Measurements from ENCODE around the gene WNT1. TPM values are rescaled to one million over a fixed set of nuclear protein-coding genes. Genes with fewer than 3 reads are reported as not detected.

Gene WNT1
- total RNA-seq, 4 donors from 2014 or later, result not detected

- no peak overlapping the region for H3K27ac ChIP-seq
- H3K9me3 ChIP-seq, result no peaks in the 10 kb centered on the region
- H3K27me3 ChIP-seq, result no peaks in the 10 kb centered on the region
- DNase-seq (ENCODE audit: low spot score in 2 of 2), result no peak
- H3K36me3 ChIP-seq, result peaks cover 0 to 81% (median under 1%) of the 10 kb centered on the region in 3 donors
- H3K4me3 ChIP-seq, result no peak overlapping the region
- no peak for TF ChIP-seq POLR2A (IDR thresholded peaks at IDR 0.05)
- H3K4me1 ChIP-seq, result peaks cover 0 to 11% (median 0%) of the 10 kb centered on the region in 4 donors
- WGBS, 2 donors, result 89 to 93% methylated on average over 1 of the region's 1 CpG
Observed at GRCh38 chr12:48934312-48934706, 43.8 kb upstream of the WNT1 start.

- Histone ChIP-seq H3K9me3 (no peaks in the 10 kb centered on the region), H3K4me1 (peaks cover 0 to 11% (median 0%) of the 10 kb centered on the region in 4 donors), H3K4me3 (no peak overlapping the region), H3K36me3 (peaks cover 4 to 90% (median 13%) of the 10 kb centered on the region in 3 donors), H3K27ac (no peak overlapping the region), H3K27me3 (no peaks in the 10 kb centered on the region)
- TF ChIP-seq CTCF (IDR thresholded peaks at IDR 0.05), result peak; percentile 72 to 95 (median 75)
- no peak for TF ChIP-seq POLR2A (IDR thresholded peaks at IDR 0.05)
- peak; percentile 69 to 89 for DNase-seq (ENCODE audit: low spot score in 2 of 2)
Observed at GRCh38 chr12:48936379-48936979, 41.6 kb upstream of the WNT1 start.

- WGBS, 2 donors, result 73 to 74% methylated on average over 4 to 6 of the region's 6 CpGs
- H3K27me3 ChIP-seq, result no peaks in the 10 kb centered on the region
- no peak for DNase-seq (ENCODE audit: low spot score in 2 of 2)
- peaks cover 0 to 11% (median 0%) of the 10 kb centered on the region in 4 donors for H3K4me1 ChIP-seq
- no peak overlapping the region for H3K27ac ChIP-seq
- H3K4me3 ChIP-seq, result no peak overlapping the region
- peaks cover 4 to 85% (median 14%) of the 10 kb centered on the region in 3 donors for H3K36me3 ChIP-seq
- TF ChIP-seq POLR2A (IDR thresholded peaks at IDR 0.05), result no peak
- no peak for TF ChIP-seq EP300 (IDR thresholded peaks at IDR 0.05)
- TF ChIP-seq CTCF (IDR thresholded peaks at IDR 0.05), result no peak
- H3K9me3 ChIP-seq, result no peaks in the 10 kb centered on the region
Observed at GRCh38 chr12:48937170-48937569, 41.0 kb upstream of the WNT1 start.

GRCh38 chr12:48938805-48939204, 39.3 kb upstream of the WNT1 start:
- H3K4me1 ChIP-seq, result peaks cover 0 to 15% (median 0%) of the 10 kb centered on the region in 4 donors
- H3K9me3 ChIP-seq, result no peaks in the 10 kb centered on the region
- no peaks in the 10 kb centered on the region for H3K27me3 ChIP-seq
- H3K27ac ChIP-seq, result no peak overlapping the region
- 84 to 87% methylated on average over 7 of the region's 7 CpGs for WGBS, 2 donors
- no peak overlapping the region for H3K4me3 ChIP-seq
- H3K36me3 ChIP-seq, result peaks cover 4 to 69% (median 14%) of the 10 kb centered on the region in 3 donors
- DNase-seq (ENCODE audit: low spot score in 2 of 2), result no peak
- no peak for TF ChIP-seq POLR2A (IDR thresholded peaks at IDR 0.05)

- Histone ChIP-seq H3K27me3 (no peaks in the 10 kb centered on the region), H3K27ac (no peak overlapping the region), H3K4me1 (peaks cover 0 to 17% (median 0%) of the 10 kb centered on the region in 4 donors), H3K9me3 (no peaks in the 10 kb centered on the region), H3K4me3 (no peak overlapping the region), H3K36me3 (peaks cover 4 to 55% (median 14%) of the 10 kb centered on the region in 3 donors)
- 76 to 86% methylated on average over 3 of the region's 3 CpGs for WGBS, 2 donors
- DNase-seq (ENCODE audit: low spot score in 2 of 2), result no peak
- TF ChIP-seq POLR2A (IDR thresholded peaks at IDR 0.05) (no peak), CTCF (IDR thresholded peaks at IDR 0.05) (no peak), EP300 (IDR thresholded peaks at IDR 0.05) (no peak)
Observed at GRCh38 chr12:48940181-48940580, 37.9 kb upstream of the WNT1 start.

- Histone ChIP-seq H3K27ac (no peak overlapping the region), H3K4me1 (peaks cover 0 to 18% (median 0%) of the 10 kb centered on the region in 4 donors), H3K27me3 (no peaks in the 10 kb centered on the region), H3K4me3 (no peak overlapping the region), H3K36me3 (peaks cover 4 to 32% (median 14%) of the 10 kb centered on the region in 3 donors), H3K9me3 (no peaks in the 10 kb centered on the region)
- TF ChIP-seq CTCF (IDR thresholded peaks at IDR 0.05), result no peak
- TF ChIP-seq EP300 (IDR thresholded peaks at IDR 0.05), result no peak
- TF ChIP-seq POLR2A (IDR thresholded peaks at IDR 0.05), result no peak
- WGBS, 2 donors, result 86 to 88% methylated on average over 4 of the region's 4 CpGs
- DNase-seq (ENCODE audit: low spot score in 2 of 2), result no peak
Observed at GRCh38 chr12:48943221-48943620, 34.9 kb upstream of the WNT1 start.

Data from tibial nerve (tissue), 4 donors.